ENCODE measurements around the gene SATB2.
A peak's percentile ranks its signal among the peaks of the same experiment; 100 is the strongest.

Gene SATB2

DNA sequence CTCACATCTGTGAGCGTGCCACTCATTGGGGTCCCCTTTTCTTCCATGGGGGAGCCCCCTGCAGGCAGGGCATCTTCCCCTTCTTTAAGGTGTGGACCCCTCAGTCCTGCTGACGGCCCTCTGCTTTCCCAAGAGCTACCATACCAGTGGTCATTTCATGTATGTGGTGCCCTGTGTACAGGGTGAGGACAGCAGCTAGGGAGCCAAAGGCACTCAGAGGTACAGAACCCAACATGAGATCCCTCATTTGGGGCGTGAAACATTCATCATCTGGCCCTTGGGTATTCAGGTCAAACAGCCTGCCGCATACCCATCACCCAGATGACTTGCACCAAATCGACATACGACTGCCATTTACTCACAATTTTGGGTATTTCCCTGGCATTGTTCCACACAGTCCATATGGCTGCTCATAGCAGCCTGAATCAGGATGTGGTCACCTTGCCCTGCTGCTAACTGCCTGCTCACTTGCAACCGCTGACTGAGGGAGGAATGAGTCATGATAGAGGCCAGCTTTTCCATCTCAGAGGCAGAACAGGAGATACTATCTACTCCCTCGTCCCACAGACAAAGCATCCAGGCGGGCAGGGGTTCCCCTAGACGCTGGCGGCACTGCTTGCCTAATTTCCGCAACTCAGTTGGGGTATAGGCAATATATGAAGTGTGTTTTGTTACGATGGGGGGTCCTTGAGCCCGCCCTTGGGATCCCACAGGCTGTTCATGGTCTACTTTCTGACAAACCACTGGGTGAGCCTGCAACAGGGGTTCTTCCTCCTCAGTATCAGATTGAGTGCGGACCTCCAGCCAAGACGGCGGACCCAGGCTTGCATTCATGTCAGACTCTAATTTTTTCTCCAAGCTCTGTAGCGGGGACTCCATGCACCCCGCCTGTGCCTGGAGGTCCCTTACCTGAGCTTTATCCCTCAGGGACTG is 228.6 kb downstream of the SATB2 start:
- peak; percentile 66 for DNase-seq

DNA sequence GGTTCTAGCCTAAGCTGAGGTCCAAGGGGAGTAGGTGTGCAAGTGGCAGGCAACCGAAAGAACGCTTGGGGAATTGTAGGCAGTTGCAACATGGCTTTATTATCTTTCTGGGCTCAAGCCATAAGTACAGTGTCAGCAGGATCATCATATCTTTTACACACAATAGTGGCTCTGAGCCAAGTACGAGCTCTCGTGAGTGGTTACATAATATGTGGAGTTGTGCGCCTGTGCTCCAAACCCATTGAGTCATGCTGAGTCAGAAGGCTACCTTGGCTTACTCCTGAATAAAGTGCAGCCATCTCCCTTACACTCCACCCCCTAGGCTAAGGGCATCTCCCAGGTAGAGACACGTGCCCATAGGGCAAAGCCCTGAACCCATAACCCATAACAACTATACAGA is 233.9 kb downstream of the SATB2 start:
- no peak for DNase-seq

DNA sequence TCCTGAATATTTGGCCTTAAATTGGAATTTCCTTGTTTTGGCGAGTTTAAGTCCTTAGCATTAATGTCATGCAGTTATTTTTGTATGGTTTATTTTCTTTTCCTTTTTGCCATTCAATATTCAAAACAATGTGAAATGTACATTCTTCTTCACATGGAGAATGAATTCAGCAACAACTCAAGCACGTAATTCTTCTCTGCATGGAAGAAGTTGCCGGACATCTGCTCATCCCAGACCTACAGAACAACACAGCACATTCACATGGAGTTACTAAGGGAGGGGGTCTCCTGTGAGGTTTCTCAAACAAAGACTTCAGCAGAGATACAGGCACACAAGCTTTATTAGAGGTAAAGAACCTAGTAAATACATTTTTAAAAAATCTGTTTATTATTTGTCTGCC is 236.8 kb downstream of the SATB2 start:
- DNase-seq: no peak

DNA sequence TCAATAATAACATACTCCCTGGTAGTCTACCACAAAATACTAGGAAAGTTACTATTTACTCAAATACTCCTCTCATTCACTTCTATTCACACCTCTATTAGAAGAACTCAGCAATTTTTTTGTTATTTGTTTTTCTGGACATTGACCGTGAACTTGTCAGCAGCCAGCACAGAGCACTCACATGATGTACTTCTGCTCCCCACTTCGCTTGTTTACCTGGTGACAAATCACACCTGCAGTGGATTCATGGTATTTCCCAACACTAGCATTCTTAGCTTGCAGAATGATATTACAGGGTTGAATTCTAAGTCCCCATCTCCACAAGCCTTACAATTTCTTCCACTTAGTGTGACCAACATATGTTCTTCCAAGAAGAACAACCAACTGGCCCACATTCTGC is 238.2 kb downstream of the SATB2 start:
- DNase-seq: no peak

All from NCI-H1694 treated with DMSO at 0.1 percent for 48 hours (cell line).